Activated T-helper 17 cell treated with anti-CD3 and anti-CD28 coated beads, Interleukin-2, amount 50 U/mL, for 72 hours (primary cell): ENCODE data around the gene KIAA1614. TPM values are rescaled to one million over a fixed set of nuclear protein-coding genes. Genes with fewer than 3 reads are reported as not detected.
A peak's percentile ranks its signal among the peaks of the same experiment; 100 is the strongest.
"Not testable (repeated sequence)": the region's sequence is repeated elsewhere in the genome, so short reads cannot be mapped to it uniquely, and the experiment has no call there.

Experiments used
- ATAC-seq: fragments of 150-1000 bp; cut with Tn5 transposase; replicated peaks from 2 replicates; pipeline ENCODE4 v1.10.0; 2021; ENCODE audit warnings: mild to moderate bottlenecking, moderate library complexity
- H3K27ac Mint-ChIP-seq: one replicate; pipeline ENCODE4 v1.8.0; 2022; ENCODE audit warnings: mixed read lengths
- H3K27me3 Mint-ChIP-seq: one replicate; pipeline ENCODE4 v1.8.0; 2022; ENCODE audit warnings: mixed read lengths
- H3K36me3 Mint-ChIP-seq: one replicate; pipeline ENCODE4 v1.8.0; 2022; ENCODE audit warnings: low read depth, mild to moderate bottlenecking, mixed read lengths
- H3K4me1 Mint-ChIP-seq: one replicate; pipeline ENCODE4 v1.8.0; 2022; ENCODE audit warnings: mixed read lengths
- H3K4me3 Mint-ChIP-seq: one replicate; pipeline ENCODE4 v1.8.0; 2022; ENCODE audit warnings: mild to moderate bottlenecking, mixed read lengths
- H3K9me3 Mint-ChIP-seq: one replicate; pipeline ENCODE4 v1.8.0; 2022; ENCODE audit warnings: mixed read lengths
- total RNA-seq, 2 donors: library from RNA; stranded (reverse); gene quantifications; one replicate each; pipeline ENCODE4 v1.2.3, GENCODE V29; 2022

The KIAA1614 gene
- total RNA-seq, 2 donors from 2014 or later, result 0.04 to 0.19 TPM

- Mint-ChIP-seq H3K4me3 (no peak overlapping the region), H3K9me3 (no peaks in the 10 kb centered on the region), H3K27ac (no peak overlapping the region), H3K36me3 (peaks cover 22% of the 10 kb centered on the region), H3K27me3 (no peaks in the 10 kb centered on the region), H3K4me1 (no peaks in the 10 kb centered on the region)
- ATAC-seq, result no peak
Measured at GRCh38 chr1:180951836-180952656, 39.3 kb downstream of the KIAA1614 start.

- H3K36me3 Mint-ChIP-seq, result peaks cover 21% of the 10 kb centered on the region
- ATAC-seq, result no peak
- no peaks in the 10 kb centered on the region for H3K27me3 Mint-ChIP-seq
- no peak overlapping the region for H3K4me3 Mint-ChIP-seq
- no peaks in the 10 kb centered on the region for H3K9me3 Mint-ChIP-seq
- no peak overlapping the region for H3K27ac Mint-ChIP-seq
- no peaks in the 10 kb centered on the region for H3K4me1 Mint-ChIP-seq
Measured at GRCh38 chr1:180952657-180953013, 39.9 kb downstream of the KIAA1614 start.

- no peak overlapping the region for H3K27ac Mint-ChIP-seq
- peak overlapping the region; percentile 62 for H3K4me3 Mint-ChIP-seq
- no peak for ATAC-seq
- peaks cover 21% of the 10 kb centered on the region for H3K36me3 Mint-ChIP-seq
- no peaks in the 10 kb centered on the region for H3K9me3 Mint-ChIP-seq
- no peaks in the 10 kb centered on the region for H3K27me3 Mint-ChIP-seq
- H3K4me1 Mint-ChIP-seq, result no peaks in the 10 kb centered on the region
Measured at GRCh38 chr1:180953291-180954004, 40.8 kb downstream of the KIAA1614 start.

GRCh38 chr1:180954005-180954800 lies 41.5 kb downstream of the KIAA1614 start:
- peak overlapping the region; percentile 67 for H3K4me3 Mint-ChIP-seq
- no peaks in the 10 kb centered on the region for H3K27me3 Mint-ChIP-seq
- ATAC-seq, result peak; percentile 90
- H3K9me3 Mint-ChIP-seq, result no peaks in the 10 kb centered on the region
- no peaks in the 10 kb centered on the region for H3K4me1 Mint-ChIP-seq
- H3K36me3 Mint-ChIP-seq, result peaks cover 20% of the 10 kb centered on the region
- peak overlapping the region; percentile 48 for H3K27ac Mint-ChIP-seq

- Mint-ChIP-seq H3K36me3 (peaks cover 18% of the 10 kb centered on the region), H3K27me3 (no peaks in the 10 kb centered on the region), H3K9me3 (no peaks in the 10 kb centered on the region), H3K27ac (peak overlapping the region; percentile 48), H3K4me3 (peak overlapping the region; percentile 67), H3K4me1 (no peaks in the 10 kb centered on the region)
- no peak for ATAC-seq
Measured at GRCh38 chr1:180954801-180955165, 42.1 kb downstream of the KIAA1614 start.

- Mint-ChIP-seq H3K9me3 (no peaks in the 10 kb centered on the region), H3K36me3 (peaks cover 23% of the 10 kb centered on the region), H3K27me3 (no peaks in the 10 kb centered on the region), H3K4me3 (no peak overlapping the region), H3K27ac (no peak overlapping the region), H3K4me1 (peaks cover 6% of the 10 kb centered on the region)
- ATAC-seq, result no peak
Measured at GRCh38 chr1:180956028-180956640, 43.4 kb downstream of the KIAA1614 start.

- not testable (repeated sequence) for H3K27me3 Mint-ChIP-seq, ATAC-seq, H3K4me3 Mint-ChIP-seq, H3K9me3 Mint-ChIP-seq, H3K4me1 Mint-ChIP-seq, H3K27ac Mint-ChIP-seq
- H3K36me3 Mint-ChIP-seq, result peaks cover 49% of the 10 kb centered on the region
Measured at GRCh38 chr1:180959620-180960019, 46.9 kb downstream of the KIAA1614 start.

GRCh38 chr1:180961622-180962021 lies 48.9 kb downstream of the KIAA1614 start:
- no peak overlapping the region for H3K4me3 Mint-ChIP-seq
- ATAC-seq, result no peak
- no peaks in the 10 kb centered on the region for H3K9me3 Mint-ChIP-seq
- H3K27me3 Mint-ChIP-seq, result no peaks in the 10 kb centered on the region
- H3K4me1 Mint-ChIP-seq, result peaks cover 6% of the 10 kb centered on the region
- H3K36me3 Mint-ChIP-seq, result peaks cover 67% of the 10 kb centered on the region
- no peak overlapping the region for H3K27ac Mint-ChIP-seq

GRCh38 chr1:180962178-180962577 lies 49.5 kb downstream of the KIAA1614 start:
- H3K36me3 Mint-ChIP-seq, result peaks cover 71% of the 10 kb centered on the region
- H3K9me3 Mint-ChIP-seq, result no peaks in the 10 kb centered on the region
- H3K4me3 Mint-ChIP-seq, result no peak overlapping the region
- H3K27ac Mint-ChIP-seq, result no peak overlapping the region
- no peaks in the 10 kb centered on the region for H3K27me3 Mint-ChIP-seq
- peaks cover 6% of the 10 kb centered on the region for H3K4me1 Mint-ChIP-seq
- no peak for ATAC-seq

GRCh38 chr1:180964056-180964455 lies 51.4 kb downstream of the KIAA1614 start:
- Mint-ChIP-seq H3K9me3 (no peaks in the 10 kb centered on the region), H3K27me3 (no peaks in the 10 kb centered on the region), H3K36me3 (peaks cover 77% of the 10 kb centered on the region), H3K27ac (peak overlapping the region; percentile 26), H3K4me3 (no peak overlapping the region), H3K4me1 (peaks cover 6% of the 10 kb centered on the region)
- no peak for ATAC-seq

GRCh38 chr1:180964595-180964994 lies 51.9 kb downstream of the KIAA1614 start:
- Mint-ChIP-seq H3K27me3 (no peaks in the 10 kb centered on the region), H3K36me3 (peaks cover 83% of the 10 kb centered on the region), H3K4me3 (no peak overlapping the region), H3K9me3 (no peaks in the 10 kb centered on the region), H3K4me1 (peaks cover 9% of the 10 kb centered on the region), H3K27ac (no peak overlapping the region)
- no peak for ATAC-seq

- Mint-ChIP-seq H3K36me3 (peaks cover 84% of the 10 kb centered on the region), H3K27ac (peak overlapping the region; percentile 48), H3K27me3 (no peaks in the 10 kb centered on the region), H3K4me1 (peaks cover 13% of the 10 kb centered on the region), H3K9me3 (no peaks in the 10 kb centered on the region), H3K4me3 (no peak overlapping the region)
- ATAC-seq, result no peak
Measured at GRCh38 chr1:180966312-180966711, 53.6 kb downstream of the KIAA1614 start.

- no peak for ATAC-seq
- H3K4me1 Mint-ChIP-seq, result peaks cover 13% of the 10 kb centered on the region
- H3K27ac Mint-ChIP-seq, result no peak overlapping the region
- peaks cover 84% of the 10 kb centered on the region for H3K36me3 Mint-ChIP-seq
- H3K9me3 Mint-ChIP-seq, result no peaks in the 10 kb centered on the region
- no peaks in the 10 kb centered on the region for H3K27me3 Mint-ChIP-seq
- H3K4me3 Mint-ChIP-seq, result no peak overlapping the region
Measured at GRCh38 chr1:180966744-180967536, 54.2 kb downstream of the KIAA1614 start.

- Mint-ChIP-seq H3K4me3 (no peak overlapping the region), H3K27ac (no peak overlapping the region), H3K4me1 (peaks cover 13% of the 10 kb centered on the region), H3K27me3 (no peaks in the 10 kb centered on the region), H3K36me3 (peaks cover 86% of the 10 kb centered on the region), H3K9me3 (no peaks in the 10 kb centered on the region)
- ATAC-seq, result no peak
Measured at GRCh38 chr1:180967558-180967957, 54.9 kb downstream of the KIAA1614 start.
